GM18951 (cell line): ENCODE measurements around the gene CIRBP.
"Not testable (repeated sequence)": the region's sequence is repeated elsewhere in the genome, so short reads cannot be mapped to it uniquely, and the experiment has no call there.

Experiments
- POLR2A ChIP-seq: IDR thresholded peaks from 4 replicates; pipeline ENCODE4 v1.6.1; 2011; ENCODE audit warnings: mild to moderate bottlenecking; ENCODE audit not compliant: insufficient read length, insufficient read depth; ENCODE audit errors: extremely low read depth
- in situ Hi-C: fragments of 300-500 bp; cut with MboI; formaldehyde crosslinking; loops from one replicate; pipeline ENCODE4 v1.12.0; 2022; ENCODE audit warnings: low sequenced_read_pairs, mixed read lengths, inconsistent platforms; ENCODE audit not compliant: unreplicated experiment

Gene CIRBP

DNA sequence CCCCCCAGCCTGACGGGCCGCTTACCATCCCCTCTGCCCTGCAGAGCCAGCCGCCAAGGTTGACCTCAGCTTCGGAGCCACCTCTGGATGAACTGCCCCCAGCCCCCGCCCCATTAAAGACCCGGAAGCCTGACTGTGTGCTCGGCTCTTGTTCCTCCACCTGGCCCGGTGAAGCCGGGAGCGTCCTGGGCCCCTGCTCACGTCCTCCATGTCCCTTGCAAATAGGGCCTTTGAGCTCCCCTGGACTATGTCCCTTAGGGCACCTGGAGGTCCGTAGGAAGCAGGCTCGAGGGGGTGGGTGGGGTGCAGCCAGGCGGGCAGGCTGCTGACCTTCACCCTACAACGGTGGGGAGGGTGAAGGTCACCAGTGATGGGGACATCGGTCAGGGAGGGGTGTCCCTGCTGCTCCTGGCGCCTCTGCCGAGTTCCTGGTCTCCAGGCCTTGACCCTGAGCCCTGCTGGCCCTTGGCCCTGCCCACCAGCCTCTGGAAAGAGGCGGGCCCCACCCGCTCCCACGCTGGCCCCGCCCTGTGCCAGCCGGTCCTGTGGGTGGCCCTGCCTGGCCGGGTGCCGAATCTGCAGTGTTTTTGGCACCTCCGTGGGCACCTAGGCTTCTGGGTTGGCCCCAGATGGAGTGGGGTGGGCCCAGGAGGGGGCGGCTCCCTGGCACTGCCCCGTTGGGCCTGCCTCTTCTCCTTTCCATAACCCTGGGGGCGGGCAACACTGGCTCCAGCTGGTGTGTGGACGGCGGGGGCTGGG is 24.3 kb upstream of the CIRBP start:
- in situ Hi-C loops = no loop called here
- TF ChIP-seq POLR2A = peak; percentile 19

DNA sequence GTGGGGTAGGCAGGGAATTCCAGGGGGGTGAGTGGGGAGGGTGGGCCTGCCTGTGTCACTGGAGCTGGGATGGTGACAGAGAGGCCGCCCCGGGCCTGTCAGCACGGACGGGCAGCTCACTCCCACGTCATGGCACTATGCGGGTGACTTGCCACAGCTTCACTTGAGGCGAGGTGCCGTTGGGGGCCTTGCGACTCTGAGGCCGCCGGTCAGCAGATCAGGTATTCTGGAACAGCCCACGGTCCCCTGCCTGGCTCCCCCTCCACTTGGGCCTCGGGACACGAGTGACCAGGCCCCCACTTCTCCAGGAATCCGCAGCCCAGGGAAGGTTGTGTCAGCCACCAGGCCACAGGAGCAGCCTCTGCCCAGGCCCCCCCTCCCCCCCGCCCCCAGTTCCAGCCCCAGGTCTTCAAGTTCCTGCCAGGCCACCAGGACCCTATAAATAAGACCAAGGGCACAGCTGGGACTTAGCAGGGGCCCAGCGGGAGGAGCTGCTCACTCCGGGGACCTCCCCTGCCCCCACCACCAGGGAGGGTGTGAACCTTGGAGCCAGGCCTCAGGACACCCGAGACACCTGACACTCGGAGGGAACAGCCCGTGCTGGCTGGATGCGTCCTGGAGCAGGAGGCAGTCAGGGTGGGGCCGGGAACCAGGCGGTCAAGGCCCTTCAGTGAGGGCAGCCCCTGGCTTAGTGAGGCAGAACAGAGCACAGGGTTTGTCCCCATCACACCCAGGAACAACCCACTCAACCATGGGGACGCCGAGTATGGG is 23.5 kb upstream of the CIRBP start:
- TF ChIP-seq POLR2A = no peak
- in situ Hi-C loops = no loop called here

GRCh38 chr19:1246265-1247087 is 22.7 kb upstream of the CIRBP start:
- in situ Hi-C loops = not testable (repeated sequence)

DNA sequence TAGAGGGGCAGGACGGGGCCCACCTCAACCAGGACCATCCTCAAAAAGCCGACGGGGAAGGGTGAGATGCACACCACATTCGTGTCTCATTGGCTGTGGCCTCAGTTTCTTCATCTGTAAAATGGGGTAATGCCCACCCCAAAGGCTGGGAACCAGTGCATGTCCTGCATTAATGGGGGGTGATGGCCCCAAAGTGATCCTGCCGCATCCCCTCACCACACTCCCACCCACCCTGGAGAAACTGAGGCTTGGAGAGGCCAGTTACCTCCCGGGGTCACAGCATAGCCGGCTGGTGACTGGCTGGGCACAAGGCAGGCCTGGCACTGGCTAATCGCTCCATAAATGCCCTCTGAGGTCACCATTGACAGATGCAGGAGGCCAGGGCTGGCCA is 21.4 kb upstream of the CIRBP start:
- in situ Hi-C loops = no loop called here
- no peak for TF ChIP-seq POLR2A

- in situ Hi-C loops = no loop called here
- TF ChIP-seq POLR2A = peak; percentile 96
These were observed 20.9 kb upstream of the CIRBP start, which contains the start of gene MIDN for GRCh38 chr19:1248139-1248785. Gene MIDN (plus strand): TSS chr19:1248583. CDS start chr19:1250297, 1,714 bp downstream.

GRCh38 chr19:1248786-1249297 is 20.3 kb upstream of the CIRBP start:
- TF ChIP-seq POLR2A = no peak
- in situ Hi-C loops = no loop called here

- peak; percentile 92 for TF ChIP-seq POLR2A
- in situ Hi-C loops = no loop called here
These were observed 19.7 kb upstream of the CIRBP start for GRCh38 chr19:1249298-1249989.

- no peak for TF ChIP-seq POLR2A
- in situ Hi-C loops = no loop called here
These were observed 19.1 kb upstream of the CIRBP start for GRCh38 chr19:1249990-1250436.

DNA sequence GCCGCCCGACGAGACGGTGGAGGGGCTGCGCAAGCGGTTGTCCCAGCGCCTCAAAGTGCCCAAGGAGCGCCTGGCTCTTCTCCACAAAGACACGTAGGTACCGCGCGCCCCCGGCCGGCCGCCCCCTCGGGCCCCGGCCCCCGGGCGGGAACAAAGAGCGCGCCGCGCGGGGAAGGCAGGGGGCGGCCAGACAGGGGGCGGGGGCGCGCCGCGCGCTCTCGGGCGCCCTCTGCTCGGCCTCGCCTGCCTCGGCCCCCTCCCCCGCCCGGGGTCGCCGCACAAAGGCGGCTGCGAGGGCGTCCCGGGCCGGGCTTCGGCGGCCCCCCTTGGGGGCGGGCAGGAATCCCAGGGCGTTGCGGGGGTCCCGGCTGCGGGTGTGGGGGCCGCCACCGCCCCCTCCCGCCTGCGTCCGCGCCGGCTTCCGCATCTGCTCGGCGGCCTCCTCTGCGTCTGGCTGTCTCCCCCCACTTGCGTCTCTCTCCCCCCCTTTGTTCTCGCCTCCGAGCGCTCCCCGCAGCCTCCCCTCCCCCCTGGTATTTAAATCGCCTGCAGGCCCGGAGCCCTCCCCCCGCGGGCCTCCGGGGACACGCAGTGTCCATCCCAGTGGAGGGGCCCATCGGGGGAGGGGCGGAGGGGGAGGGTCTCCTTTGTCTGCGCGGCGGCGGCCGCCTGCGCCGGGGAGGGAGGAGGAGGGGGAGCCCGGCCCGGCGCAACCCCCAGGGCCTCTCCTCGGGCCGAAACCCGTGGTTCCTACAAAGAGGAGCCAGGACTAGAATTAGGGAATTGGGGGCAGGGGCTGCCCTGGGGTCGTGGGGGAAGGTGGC is 18.5 kb upstream of the CIRBP start:
- in situ Hi-C loops = no loop called here
- no peak for TF ChIP-seq POLR2A

DNA sequence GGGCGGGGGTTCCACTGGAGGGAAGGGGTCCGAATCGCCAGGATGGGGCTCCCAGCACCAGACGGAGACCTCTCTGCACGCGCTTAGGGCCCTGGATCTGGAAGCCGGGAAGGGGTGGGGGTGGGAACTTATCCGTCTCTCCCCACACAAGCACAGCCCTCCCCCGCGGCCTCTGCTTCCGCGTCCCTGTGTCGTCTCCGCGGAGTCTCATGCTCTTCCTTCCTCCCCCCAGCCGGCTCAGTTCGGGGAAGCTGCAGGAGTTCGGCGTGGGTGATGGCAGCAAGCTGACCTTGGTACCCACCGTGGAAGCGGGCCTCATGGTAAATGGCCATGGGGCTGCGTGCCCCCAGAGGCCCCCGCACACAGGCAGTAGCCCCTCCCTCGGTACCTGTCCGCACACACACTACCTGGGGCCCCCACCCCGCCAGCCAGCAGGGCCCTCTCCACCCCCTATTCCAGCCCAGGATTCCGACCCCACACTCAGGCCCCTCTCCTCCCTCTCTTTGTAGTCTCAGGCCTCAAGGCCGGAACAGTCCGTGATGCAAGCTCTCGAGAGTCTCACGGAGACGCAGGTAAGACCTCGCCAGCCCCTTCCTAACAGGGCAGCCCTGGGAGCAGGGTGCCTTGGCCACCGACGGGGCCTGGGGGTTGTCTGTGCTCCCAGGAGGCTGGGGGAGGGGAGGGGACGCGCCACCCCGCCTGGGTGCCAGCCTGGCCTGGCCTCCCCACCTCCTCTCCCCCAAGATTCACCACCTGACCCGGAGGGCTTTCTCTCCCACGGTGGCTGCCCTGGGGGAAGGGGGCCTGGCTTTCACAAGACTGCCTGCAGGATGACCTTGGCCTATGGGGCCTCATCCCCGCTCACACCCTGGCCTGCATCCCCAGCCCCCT is 17.6 kb upstream of the CIRBP start:
- TF ChIP-seq POLR2A = peak; percentile 37
- in situ Hi-C loops = no loop called here
